ENCODE measurements around the gene HSH2D.

The HSH2D gene

GRCh38 chr19:16121141-16121540, 22.3 kb upstream of the HSH2D start:
- no peak for DNase-seq

GRCh38 chr19:16121967-16122366, 21.5 kb upstream of the HSH2D start:
- DNase-seq, result no peak

GRCh38 chr19:16124953-16125352, 18.5 kb upstream of the HSH2D start:
- no peak for DNase-seq

- DNase-seq, result no peak
These were observed 17.6 kb upstream of the HSH2D start for GRCh38 chr19:16125737-16126495.

- DNase-seq, result no peak
These were observed 16.4 kb upstream of the HSH2D start for GRCh38 chr19:16127080-16127479.

- DNase-seq, result no peak
These were observed 15.6 kb upstream of the HSH2D start for GRCh38 chr19:16127776-16128371.

GRCh38 chr19:16131648-16132047, 11.8 kb upstream of the HSH2D start:
- DNase-seq, result no peak

- no peak for DNase-seq
These were observed 9.7 kb upstream of the HSH2D start for GRCh38 chr19:16133818-16134217.

GRCh38 chr19:16134510-16134909, 9.0 kb upstream of the HSH2D start:
- no peak for DNase-seq

- DNase-seq, result no peak
These were observed 7.9 kb upstream of the HSH2D start for GRCh38 chr19:16135430-16136127.

- DNase-seq, result no peak
These were observed 7.1 kb upstream of the HSH2D start for GRCh38 chr19:16136185-16136999.

GRCh38 chr19:16139752-16140151, 3.7 kb upstream of the HSH2D start:
- no peak for DNase-seq

GRCh38 chr19:16141043-16141442, 2.4 kb upstream of the HSH2D start:
- no peak for DNase-seq

- peak; percentile 83 for DNase-seq
These were observed 1.4 kb upstream of the HSH2D start for GRCh38 chr19:16142032-16142580.

GRCh38 chr19:16144216-16144581, 714 bp downstream of the HSH2D start:
- DNase-seq, result no peak

- no peak for DNase-seq
These were observed 2.6 kb downstream of the HSH2D start for GRCh38 chr19:16146112-16146511.

- no peak for DNase-seq
These were observed 5.2 kb downstream of the HSH2D start for GRCh38 chr19:16148443-16149229.

- no peak for DNase-seq
These were observed 10.3 kb downstream of the HSH2D start for GRCh38 chr19:16153582-16154336.

- no peak for DNase-seq
These were observed 11.1 kb downstream of the HSH2D start for GRCh38 chr19:16154557-16154956.

GRCh38 chr19:16155128-16155527, 11.6 kb downstream of the HSH2D start:
- no peak for DNase-seq

- no peak for DNase-seq
These were observed 13.4 kb downstream of the HSH2D start for GRCh38 chr19:16156904-16157303.
